Caco-2 (cell line): ENCODE measurements around the gene GH2. TPM values are rescaled to one million over a fixed set of nuclear protein-coding genes. Genes with fewer than 3 reads are reported as not detected.
"Not testable (repeated sequence)": the region's sequence is repeated elsewhere in the genome, so short reads cannot be mapped to it uniquely, and the experiment has no call there.

ENCODE experiments used
- BruUV-seq: library from RNA; stranded (reverse); fragments of 400-500 nt; replicated peaks from 2 replicates; lab custom pipeline; 2021; lab: Mats Ljungman, UMichigan
- CTCF ChIA-PET: fragments of 300-600 bp; sonication (Branson Sonifier 250); formaldehyde crosslinking; loops from one replicate; lab custom pipeline; 2022; ENCODE audit warnings: antibody characterized with exemption; lab: Charles Lee
- POLR2A ChIA-PET: fragments of 300-600 bp; sonication (Branson Sonifier 250); formaldehyde crosslinking; loops from one replicate; lab custom pipeline; 2022; ENCODE audit warnings: antibody characterized with exemption; lab: Charles Lee
- DNase-seq, 2 experiments: peaks; one replicate each; pipeline versions ENCODE4 v3.0.0 to v3.0.0-alpha.2; 2020 to 2022
- H3K27me3 ChIP-seq: replicated peaks from 2 replicates; pipeline ENCODE4 v1.6.0; 2011; ENCODE audit warnings: low read length; ENCODE audit not compliant: control insufficient read depth, insufficient read depth
- H3K36me3 ChIP-seq: 2 replicates; pipeline ENCODE4 v1.5.1; 2011; ENCODE audit warnings: low read length; ENCODE audit not compliant: control insufficient read depth, insufficient read depth
- H3K4me1 ChIP-seq: fragments of 250-450 bp; sonication (Bioruptor Pico); 2 replicates; pipeline ENCODE4 v1.5.1; 2020; ENCODE audit warnings: mild to moderate bottlenecking
- H3K4me3 ChIP-seq: 2 replicates; pipeline ENCODE4 v1.5.1; 2011; ENCODE audit warnings: low read depth, mild to moderate bottlenecking, control low read depth, low read length
- H3K9me3 ChIP-seq: fragments of 250-450 bp; sonication (Bioruptor Pico); 2 replicates; pipeline ENCODE4 v1.5.1; 2020; ENCODE audit warnings: mild to moderate bottlenecking, moderate library complexity
- H3K27ac Mint-ChIP-seq: one replicate; pipeline ENCODE4 v1.8.0; 2022; ENCODE audit warnings: mixed read lengths; ENCODE audit not compliant: unreplicated experiment
- H3K27me3 Mint-ChIP-seq: one replicate; pipeline ENCODE4 v1.8.0; 2022; ENCODE audit warnings: mixed read lengths; ENCODE audit not compliant: insufficient read depth, unreplicated experiment
- H3K36me3 Mint-ChIP-seq: one replicate; pipeline ENCODE4 v1.8.0; 2022; ENCODE audit warnings: mild to moderate bottlenecking, mixed read lengths; ENCODE audit not compliant: insufficient read depth, unreplicated experiment
- H3K4me1 Mint-ChIP-seq: one replicate; pipeline ENCODE4 v1.8.0; 2022; ENCODE audit warnings: low read depth, mixed read lengths; ENCODE audit not compliant: unreplicated experiment
- H3K4me3 Mint-ChIP-seq: one replicate; pipeline ENCODE4 v1.8.0; 2022; ENCODE audit warnings: mild to moderate bottlenecking, moderate library complexity, mixed read lengths; ENCODE audit not compliant: unreplicated experiment
- H3K9me3 Mint-ChIP-seq: one replicate; pipeline ENCODE4 v1.8.0; 2022; ENCODE audit warnings: mixed read lengths; ENCODE audit not compliant: unreplicated experiment
- intact Hi-C: fragments of 100-400 bp; cut with micrococcal nuclease; formaldehyde crosslinking; loops from one replicate; pipeline ENCODE4 v1.10.0; 2022; ENCODE audit not compliant: unreplicated experiment
- total RNA-seq: library from RNA; stranded (reverse); gene quantifications from 2 replicates; pipeline ENCODE4 v1.2.3, GENCODE V29; 2022
- TF ChIP-seq, protein P1 (sequence below), 2 experiments: fragments of 200-600 bp in 1 of 2; IDR thresholded peaks; 1 replicate in 1 of 2; 2 replicates in 1 of 2; pipeline versions ENCODE4 v1.5.1 to v1.8.0; 2011 to 2022; ENCODE audit warnings: antibody characterized with exemption in 1 of 2, control low read depth in 1 of 2, inconsistent platforms in 1 of 2, low read depth in 1 of 2, low read length in 1 of 2, mild to moderate bottlenecking in 1 of 2, moderate library complexity in 1 of 2; ENCODE audit not compliant: insufficient read depth in 1 of 2, severe bottlenecking in 1 of 2, unreplicated experiment in 1 of 2

The GH2 gene
- total RNA-seq, 1 experiment from 2014 or later = not detected

DNA sequence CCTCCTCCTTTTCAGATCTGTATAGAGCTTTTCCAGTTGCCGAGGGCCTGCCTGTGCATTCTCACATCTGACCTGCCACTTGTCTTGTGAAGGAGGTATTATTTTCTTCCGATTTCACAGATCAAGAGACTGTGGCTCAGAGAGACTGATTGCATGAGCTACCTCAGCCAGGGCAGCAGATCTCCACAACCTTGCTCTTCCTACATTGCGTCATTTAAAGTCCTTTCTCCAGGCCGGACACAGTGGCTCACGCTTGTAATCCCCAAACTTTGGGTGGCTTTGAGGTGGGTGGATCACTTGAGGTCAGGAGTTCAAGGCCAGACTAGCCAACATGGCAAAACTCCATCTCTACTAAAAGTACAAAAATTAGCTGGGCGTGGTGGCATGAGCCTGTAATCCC, 38.3 kb upstream of the GH2 start:
- CTCF ChIA-PET = interaction anchor here (0.6 to 3.2 kb wide), 13 partner anchors 12 to 214 kb away, joined by 3 to 41 read pairs (median 5); partner anchors contain the start of gene CD79B
- intact Hi-C loops = loop anchor here (2.0 kb wide), 1 partner anchor 211 kb away; the partner anchor contains the start of gene ERN1
- POLR2A ChIA-PET, BruUV-seq, H3K36me3 ChIP-seq, H3K27ac Mint-ChIP-seq, H3K4me1 ChIP-seq, H3K27me3 ChIP-seq, H3K4me1 Mint-ChIP-seq, DNase-seq, H3K36me3 Mint-ChIP-seq, H3K9me3 Mint-ChIP-seq, H3K9me3 ChIP-seq, H3K4me3 ChIP-seq, H3K4me3 Mint-ChIP-seq: not testable (repeated sequence)
- H3K27me3 Mint-ChIP-seq = peaks cover 18% of the 10 kb centered on the region

DNA sequence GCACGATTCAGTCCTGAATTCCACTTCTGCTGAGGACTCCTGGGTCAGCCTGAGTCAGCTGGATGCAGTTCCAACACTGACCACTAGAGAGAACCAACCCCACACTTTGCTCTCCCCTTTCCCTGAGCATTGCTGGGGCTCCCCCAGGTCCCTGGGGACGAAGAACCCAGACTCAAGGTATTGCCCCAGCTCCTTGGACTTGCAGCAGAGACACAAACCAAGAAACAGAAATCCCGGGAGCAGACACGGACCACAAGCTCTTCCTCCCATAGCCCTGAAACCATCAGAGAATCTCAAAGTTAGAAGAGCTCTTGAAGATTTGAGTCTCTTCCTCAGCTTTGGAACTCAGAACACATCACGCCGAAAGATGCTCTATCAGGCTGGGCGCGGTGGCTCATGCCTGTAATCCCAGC, 37.6 kb upstream of the GH2 start:
- Histone ChIP-seq H3K9me3 (no peaks in the 10 kb centered on the region), H3K27me3 (no peaks in the 10 kb centered on the region), H3K4me1 (no peaks in the 10 kb centered on the region), H3K36me3 (no peaks in the 10 kb centered on the region), H3K4me3 (no peak overlapping the region)
- DNase-seq = peak; percentile 66 to 77
- CTCF ChIA-PET = interaction anchor here (0.9 to 3.2 kb wide), 11 partner anchors 21 to 309 kb away, joined by 3 to 41 read pairs (median 5); no protein-coding TSS in a partner anchor
- Mint-ChIP-seq H3K27ac (no peak overlapping the region), H3K4me3 (no peak overlapping the region), H3K9me3 (no peaks in the 10 kb centered on the region), H3K27me3 (peaks cover 18% of the 10 kb centered on the region), H3K4me1 (no peaks in the 10 kb centered on the region), H3K36me3 (no peaks in the 10 kb centered on the region)
- TF ChIP-seq, protein P1, sequence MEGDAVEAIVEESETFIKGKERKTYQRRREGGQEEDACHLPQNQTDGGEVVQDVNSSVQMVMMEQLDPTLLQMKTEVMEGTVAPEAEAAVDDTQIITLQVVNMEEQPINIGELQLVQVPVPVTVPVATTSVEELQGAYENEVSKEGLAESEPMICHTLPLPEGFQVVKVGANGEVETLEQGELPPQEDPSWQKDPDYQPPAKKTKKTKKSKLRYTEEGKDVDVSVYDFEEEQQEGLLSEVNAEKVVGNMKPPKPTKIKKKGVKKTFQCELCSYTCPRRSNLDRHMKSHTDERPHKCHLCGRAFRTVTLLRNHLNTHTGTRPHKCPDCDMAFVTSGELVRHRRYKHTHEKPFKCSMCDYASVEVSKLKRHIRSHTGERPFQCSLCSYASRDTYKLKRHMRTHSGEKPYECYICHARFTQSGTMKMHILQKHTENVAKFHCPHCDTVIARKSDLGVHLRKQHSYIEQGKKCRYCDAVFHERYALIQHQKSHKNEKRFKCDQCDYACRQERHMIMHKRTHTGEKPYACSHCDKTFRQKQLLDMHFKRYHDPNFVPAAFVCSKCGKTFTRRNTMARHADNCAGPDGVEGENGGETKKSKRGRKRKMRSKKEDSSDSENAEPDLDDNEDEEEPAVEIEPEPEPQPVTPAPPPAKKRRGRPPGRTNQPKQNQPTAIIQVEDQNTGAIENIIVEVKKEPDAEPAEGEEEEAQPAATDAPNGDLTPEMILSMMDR (IDR thresholded peaks at IDR 0.05; ENCODE audit: insufficient read depth in 1 of 2, low read depth in 1 of 2, low read length in 1 of 2, severe bottlenecking in 1 of 2, unreplicated experiment in 1 of 2) = peak; percentile 92 to 94
- intact Hi-C loops = loop anchor here (1.0 kb wide), 3 partner anchors 27 to 106 kb away; no protein-coding TSS in a partner anchor
- no TSS peak for BruUV-seq
- POLR2A ChIA-PET = no interaction called here

DNA sequence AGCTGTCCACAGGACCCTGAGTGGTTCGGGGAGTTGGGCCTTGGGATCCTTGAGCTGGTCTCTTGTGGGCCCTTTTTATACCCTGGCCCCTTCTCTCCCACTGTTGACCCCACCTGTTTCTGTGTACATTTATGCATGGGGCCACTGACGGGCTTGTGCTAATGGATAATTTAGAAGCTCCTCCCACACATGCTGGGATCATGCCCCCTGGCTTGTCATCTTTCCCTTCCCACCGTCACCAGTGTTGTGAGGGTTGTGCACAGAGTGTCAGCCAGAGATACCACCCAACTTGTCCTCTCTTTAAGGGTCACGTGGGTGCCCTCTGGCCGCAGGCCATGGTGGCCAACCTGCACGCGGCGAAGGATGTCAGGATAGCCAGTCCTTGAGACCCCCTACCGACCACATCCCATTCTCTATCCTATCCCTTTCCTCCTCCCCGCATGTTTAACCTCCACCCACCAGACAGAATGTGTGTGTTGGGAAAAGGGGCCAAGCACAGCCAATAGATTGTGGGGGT, 37.1 kb upstream of the GH2 start, which contains the start of gene GH1:
TSS of gene GH1 (minus strand) at position 51 of the 517 bp plus-strand sequence. CDS start 63 bp downstream, outside the sequence.
- H3K27me3 Mint-ChIP-seq = peaks cover 17% of the 10 kb centered on the region
- POLR2A ChIA-PET, H3K9me3 Mint-ChIP-seq, H3K4me1 ChIP-seq, H3K27me3 ChIP-seq, H3K4me3 ChIP-seq, H3K4me3 Mint-ChIP-seq, DNase-seq, H3K36me3 Mint-ChIP-seq, H3K9me3 ChIP-seq, H3K4me1 Mint-ChIP-seq, H3K27ac Mint-ChIP-seq, H3K36me3 ChIP-seq, BruUV-seq: not testable (repeated sequence)
- intact Hi-C loops = loop anchor here (1.0 kb wide), 3 partner anchors 27 to 106 kb away; no protein-coding TSS in a partner anchor
- CTCF ChIA-PET = interaction anchor here (0.6 to 3.2 kb wide), 10 partner anchors 21 to 310 kb away, joined by 3 to 41 read pairs (median 6); no protein-coding TSS in a partner anchor

DNA sequence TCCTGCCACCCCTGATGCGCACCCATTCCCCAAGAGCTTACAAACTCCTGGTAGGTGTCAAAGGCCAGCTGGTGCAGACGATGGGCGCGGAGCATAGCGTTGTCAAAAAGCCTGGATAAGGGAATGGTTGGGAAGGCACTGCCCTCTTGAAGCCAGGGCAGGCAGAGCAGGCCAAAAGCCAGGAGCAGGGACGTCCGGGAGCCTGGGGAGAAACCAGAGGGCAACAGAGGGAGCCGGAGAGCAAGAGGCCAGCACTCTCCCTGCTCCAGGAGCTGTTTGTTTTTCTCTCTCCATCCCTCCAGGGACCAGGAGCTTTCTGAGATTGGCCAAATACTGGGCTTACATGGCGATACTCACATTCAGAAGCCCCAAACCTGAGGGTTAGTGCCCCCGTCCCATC, 36.6 kb upstream of the GH2 start:
- TF ChIP-seq, protein P1 (IDR thresholded peaks at IDR 0.05; ENCODE audit: insufficient read depth in 1 of 2, low read depth in 1 of 2, low read length in 1 of 2, severe bottlenecking in 1 of 2, unreplicated experiment in 1 of 2) = peak in 1 of 2 experiments; percentile 35
- Histone ChIP-seq H3K9me3 (no peaks in the 10 kb centered on the region), H3K4me1 (no peaks in the 10 kb centered on the region), H3K4me3 (no peak overlapping the region), H3K36me3 (no peaks in the 10 kb centered on the region), H3K27me3 (no peaks in the 10 kb centered on the region)
- peak in 1 of 2 experiments; percentile 44 for DNase-seq
- ChIA-PET POLR2A (no interaction called here), CTCF (interaction anchor here (0.6 to 3.2 kb wide), 9 partner anchors 20 to 310 kb away, joined by 3 to 41 read pairs (median 8); no protein-coding TSS in a partner anchor)
- intact Hi-C loops = no loop called here
- no peaks in the 10 kb centered on the region for H3K36me3 Mint-ChIP-seq
- H3K4me3 Mint-ChIP-seq = no peak overlapping the region
- H3K27me3 Mint-ChIP-seq = peaks cover 16% of the 10 kb centered on the region
- no peaks in the 10 kb centered on the region for H3K4me1 Mint-ChIP-seq
- BruUV-seq = no TSS peak
- H3K9me3 Mint-ChIP-seq = no peaks in the 10 kb centered on the region
- no peak overlapping the region for H3K27ac Mint-ChIP-seq
